RCC 7860 (cell line): ENCODE results near the gene GLT8D1.

Experiments used
- DNase-seq: peaks from one replicate; pipeline ENCODE4 v3.0.0-alpha.2; 2015; ENCODE audit warnings: low spot score
- FAIRE-seq: peaks from 2 replicates; lab custom pipeline; 2012; peaks lifted over from hg19 to GRCh38; lab: Jason Lieb, UNC

GLT8D1 gene

GRCh38 chr3:52714335-52715302, 9.0 kb upstream of the GLT8D1 start:
- FAIRE-seq, result no peak
- DNase-seq, result no peak

- DNase-seq (no peak), FAIRE-seq (no peak)
Observed at GRCh38 chr3:52712291-52713212, 7.0 kb upstream of the GLT8D1 start.

GRCh38 chr3:52710512-52710911, 4.9 kb upstream of the GLT8D1 start:
- DNase-seq (no peak), FAIRE-seq (no peak)

- FAIRE-seq, result no peak
- DNase-seq, result no peak
Observed at GRCh38 chr3:52707585-52707984, 2.0 kb upstream of the GLT8D1 start.

GRCh38 chr3:52705438-52705687, 228 bp downstream of the GLT8D1 start:
- no peak for FAIRE-seq

GRCh38 chr3:52704611-52705437, 767 bp downstream of the GLT8D1 start:
- FAIRE-seq (no peak), DNase-seq (peak; percentile 25)

More at GRCh38 chr3:52705438-52705687, 228 bp downstream of the GLT8D1 start:
- no peak for DNase-seq

GRCh38 chr3:52703341-52703740, 2.2 kb downstream of the GLT8D1 start:
- no peak for FAIRE-seq
- DNase-seq, result no peak

GRCh38 chr3:52697632-52697965, 8.0 kb downstream of the GLT8D1 start:
- DNase-seq (no peak), FAIRE-seq (no peak)

- DNase-seq (no peak), FAIRE-seq (no peak)
Observed at GRCh38 chr3:52696830-52697631, 8.6 kb downstream of the GLT8D1 start.

- FAIRE-seq (no peak), DNase-seq (no peak)
Observed at GRCh38 chr3:52695798-52696671, 9.6 kb downstream of the GLT8D1 start.

GRCh38 chr3:52694528-52695189, 10.9 kb downstream of the GLT8D1 start:
- FAIRE-seq, result no peak
- DNase-seq, result no peak

- no peak for FAIRE-seq
- no peak for DNase-seq
Observed at GRCh38 chr3:52693071-52693470, 12.5 kb downstream of the GLT8D1 start.

GRCh38 chr3:52690560-52690959, 15.0 kb downstream of the GLT8D1 start:
- no peak for DNase-seq
- no peak for FAIRE-seq

GRCh38 chr3:52689151-52689550, 16.4 kb downstream of the GLT8D1 start:
- FAIRE-seq, result no peak

GRCh38 chr3:52688266-52688665, 17.3 kb downstream of the GLT8D1 start:
- FAIRE-seq (no peak), DNase-seq (no peak)

More at GRCh38 chr3:52689151-52689550, 16.4 kb downstream of the GLT8D1 start:
- DNase-seq, result no peak

- FAIRE-seq, result no peak
Observed at GRCh38 chr3:52685709-52686691, 19.6 kb downstream of the GLT8D1 start, which contains the start of the genes GNL3 and PBRM1. GNL3 (plus strand) TSS chr3:52686032; CDS start chr3:52686093, 61 bp downstream. PBRM1 (minus strand) TSS chr3:52685913.

GRCh38 chr3:52685285-52685708, 20.3 kb downstream of the GLT8D1 start:
- peak; percentile 55 for DNase-seq
- FAIRE-seq, result no peak

More at GRCh38 chr3:52685709-52686691, 19.6 kb downstream of the GLT8D1 start, which contains the start of the genes GNL3 and PBRM1:
- peak; percentile 80 for DNase-seq
